Transverse colon (tissue), 4 donors: ENCODE measurements around the gene CNTNAP2.

Experiments
- EP300 ChIP-seq: sonication (generic); formaldehyde crosslinking; IDR thresholded peaks from one replicate; pipeline ENCODE4 v1.6.1; 2017; ENCODE audit warnings: antibody characterized with exemption, low read depth
- POLR2A ChIP-seq: fragments of 450-650 bp; IDR thresholded peaks from one replicate; pipeline ENCODE4 v1.6.1; 2016; ENCODE audit warnings: antibody characterized with exemption, mild to moderate bottlenecking, moderate library complexity
- POLR2AphosphoS5 ChIP-seq, 3 donors: sonication (generic); formaldehyde crosslinking; IDR thresholded peaks; one replicate each; pipeline ENCODE4 v1.6.1; 2016; ENCODE audit warnings: antibody characterized with exemption in 3 of 3
- TF ChIP-seq, protein P1 (sequence below), 5 experiments: fragments of 200-600 bp in 3 of 5; fragments of 450-650 bp in 2 of 5; sonication (generic) in 3 of 5; IDR thresholded peaks; 1 replicate in 2 of 5; 2 replicates in 3 of 5; pipeline ENCODE4 v1.5.1; 2016 to 2017; ENCODE audit warnings: antibody characterized with exemption in 5 of 5, inconsistent platforms in 3 of 5, mild to moderate bottlenecking in 2 of 5, moderate library complexity in 1 of 5

DNA sequence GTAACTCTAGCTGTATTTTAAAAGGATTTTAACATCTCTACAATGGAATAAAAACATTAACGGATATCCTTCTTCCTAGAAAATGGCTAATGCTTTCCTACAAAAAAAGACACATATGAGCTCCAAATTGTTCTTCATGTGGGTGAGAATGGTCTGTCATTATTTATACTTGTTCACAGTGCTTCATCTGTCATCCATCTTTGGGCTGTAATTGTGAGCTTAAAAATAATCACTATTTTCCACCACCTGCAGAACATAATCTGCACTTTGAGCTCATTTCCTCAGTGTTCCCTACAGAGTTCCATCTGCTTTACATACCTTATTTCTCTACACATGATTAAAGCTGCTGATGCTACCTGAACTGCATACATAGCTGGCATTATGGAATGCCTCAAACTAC is 1494.8 kb downstream of the CNTNAP2 start:
- TF ChIP-seq, protein P1, sequence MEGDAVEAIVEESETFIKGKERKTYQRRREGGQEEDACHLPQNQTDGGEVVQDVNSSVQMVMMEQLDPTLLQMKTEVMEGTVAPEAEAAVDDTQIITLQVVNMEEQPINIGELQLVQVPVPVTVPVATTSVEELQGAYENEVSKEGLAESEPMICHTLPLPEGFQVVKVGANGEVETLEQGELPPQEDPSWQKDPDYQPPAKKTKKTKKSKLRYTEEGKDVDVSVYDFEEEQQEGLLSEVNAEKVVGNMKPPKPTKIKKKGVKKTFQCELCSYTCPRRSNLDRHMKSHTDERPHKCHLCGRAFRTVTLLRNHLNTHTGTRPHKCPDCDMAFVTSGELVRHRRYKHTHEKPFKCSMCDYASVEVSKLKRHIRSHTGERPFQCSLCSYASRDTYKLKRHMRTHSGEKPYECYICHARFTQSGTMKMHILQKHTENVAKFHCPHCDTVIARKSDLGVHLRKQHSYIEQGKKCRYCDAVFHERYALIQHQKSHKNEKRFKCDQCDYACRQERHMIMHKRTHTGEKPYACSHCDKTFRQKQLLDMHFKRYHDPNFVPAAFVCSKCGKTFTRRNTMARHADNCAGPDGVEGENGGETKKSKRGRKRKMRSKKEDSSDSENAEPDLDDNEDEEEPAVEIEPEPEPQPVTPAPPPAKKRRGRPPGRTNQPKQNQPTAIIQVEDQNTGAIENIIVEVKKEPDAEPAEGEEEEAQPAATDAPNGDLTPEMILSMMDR (IDR thresholded peaks at IDR 0.05), result no peak
- TF ChIP-seq EP300, result no peak
- TF ChIP-seq POLR2AphosphoS5 (IDR thresholded peaks at IDR 0.05), result no peak
- TF ChIP-seq POLR2A, result no peak
